NCI-H187 treated with DMSO at 0.1 percent for 48 hours (cell line): Measurements from ENCODE around the gene COL27A1.
"Not testable (repeated sequence)": the region's sequence is repeated elsewhere in the genome, so short reads cannot be mapped to it uniquely, and the experiment has no call there.

Experiments
- DNase-seq: peaks from one replicate; lab custom pipeline; 2025; lab: John Stamatoyannopoulos, UW

COL27A1 gene

DNA sequence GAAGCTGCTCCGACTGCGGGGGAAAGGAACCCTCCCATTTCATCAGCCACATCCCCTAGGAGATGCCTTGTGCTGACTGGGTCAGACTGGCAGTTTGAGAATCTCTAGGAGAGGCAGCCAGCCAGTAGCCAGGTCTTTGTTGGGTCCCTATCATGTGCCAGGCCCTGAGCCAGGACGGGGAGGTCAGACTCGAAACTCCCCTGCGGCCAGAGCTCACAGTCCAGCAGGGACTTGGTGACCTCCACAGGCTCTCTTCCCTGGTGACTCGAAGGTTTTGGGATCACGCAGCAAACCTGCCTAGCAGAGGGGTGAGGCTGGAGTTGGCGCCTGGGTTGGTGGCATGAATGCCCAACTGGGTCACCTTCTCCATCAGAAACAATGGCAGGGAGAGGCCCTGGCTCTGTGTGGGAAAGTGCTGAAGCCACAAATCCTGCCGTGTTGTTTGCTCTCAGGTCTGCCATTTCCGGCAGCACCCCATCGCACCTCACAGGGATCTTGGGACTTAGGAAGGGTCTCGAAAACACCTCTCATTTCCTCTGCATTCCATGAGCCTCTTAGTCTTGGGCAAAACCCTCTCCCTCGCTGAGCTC, 153.1 kb downstream of the COL27A1 start:
- no peak for DNase-seq

DNA sequence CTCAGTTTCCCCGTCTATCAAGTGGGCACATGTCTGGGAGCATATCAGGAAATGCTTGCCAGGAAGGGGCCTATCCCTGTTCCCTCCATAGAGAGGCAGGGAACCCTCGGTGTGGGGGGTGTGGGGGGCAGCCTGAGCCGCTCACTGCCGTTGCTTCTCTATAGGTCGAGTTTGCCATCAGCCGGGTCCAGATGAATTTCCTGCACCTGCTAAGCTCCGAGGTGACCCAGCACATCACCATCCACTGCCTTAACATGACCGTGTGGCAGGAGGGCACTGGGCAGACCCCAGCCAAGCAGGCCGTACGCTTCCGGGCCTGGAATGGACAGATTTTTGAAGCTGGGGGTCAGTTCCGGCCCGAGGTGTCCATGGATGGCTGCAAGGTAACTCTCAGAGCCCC, 153.8 kb downstream of the COL27A1 start:
- DNase-seq, result no peak

DNA sequence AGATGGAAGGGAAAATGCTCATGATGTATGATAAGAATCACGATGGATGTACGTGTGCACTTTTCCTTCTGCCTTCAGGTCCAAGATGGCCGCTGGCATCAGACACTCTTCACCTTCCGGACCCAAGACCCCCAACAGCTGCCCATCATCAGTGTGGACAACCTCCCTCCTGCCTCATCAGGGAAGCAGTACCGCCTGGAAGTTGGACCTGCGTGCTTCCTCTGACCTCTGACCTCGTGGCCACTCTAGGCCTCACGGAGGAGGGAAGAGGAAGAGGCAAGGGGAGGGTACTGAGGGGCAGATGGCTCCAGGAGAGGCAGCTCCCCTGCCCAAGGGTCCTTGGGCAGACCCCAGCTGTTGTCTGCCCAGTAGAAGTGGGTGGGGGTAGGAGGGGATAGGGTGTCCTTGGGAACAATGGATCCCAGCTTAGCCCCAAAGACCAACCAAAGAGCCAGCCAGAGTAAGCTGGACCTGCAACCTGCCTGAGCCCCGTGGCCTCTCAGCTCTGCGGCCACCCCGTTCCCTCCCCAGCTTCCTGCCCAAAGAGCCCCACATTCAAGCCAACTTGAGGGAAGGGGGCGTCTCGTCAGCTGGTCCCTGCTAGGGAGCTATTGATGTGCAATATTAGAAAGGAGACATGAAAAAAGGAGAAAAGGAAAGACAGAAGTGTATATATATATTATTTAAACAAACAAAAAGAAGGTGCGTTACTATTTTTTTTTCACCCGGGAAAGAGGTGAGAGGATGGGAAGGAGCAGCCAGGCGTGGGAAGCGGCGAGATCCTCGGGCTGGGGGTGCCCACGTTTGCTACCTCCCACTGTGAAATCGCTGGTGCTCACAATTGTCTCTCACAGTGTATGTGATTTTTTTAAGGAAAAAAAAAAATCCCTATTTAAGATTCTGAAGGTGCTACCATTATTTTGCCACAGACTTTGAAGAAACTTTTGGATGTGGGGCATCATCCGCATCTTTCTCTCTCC, 155.4 kb downstream of the COL27A1 start:
- DNase-seq, result no peak

DNA sequence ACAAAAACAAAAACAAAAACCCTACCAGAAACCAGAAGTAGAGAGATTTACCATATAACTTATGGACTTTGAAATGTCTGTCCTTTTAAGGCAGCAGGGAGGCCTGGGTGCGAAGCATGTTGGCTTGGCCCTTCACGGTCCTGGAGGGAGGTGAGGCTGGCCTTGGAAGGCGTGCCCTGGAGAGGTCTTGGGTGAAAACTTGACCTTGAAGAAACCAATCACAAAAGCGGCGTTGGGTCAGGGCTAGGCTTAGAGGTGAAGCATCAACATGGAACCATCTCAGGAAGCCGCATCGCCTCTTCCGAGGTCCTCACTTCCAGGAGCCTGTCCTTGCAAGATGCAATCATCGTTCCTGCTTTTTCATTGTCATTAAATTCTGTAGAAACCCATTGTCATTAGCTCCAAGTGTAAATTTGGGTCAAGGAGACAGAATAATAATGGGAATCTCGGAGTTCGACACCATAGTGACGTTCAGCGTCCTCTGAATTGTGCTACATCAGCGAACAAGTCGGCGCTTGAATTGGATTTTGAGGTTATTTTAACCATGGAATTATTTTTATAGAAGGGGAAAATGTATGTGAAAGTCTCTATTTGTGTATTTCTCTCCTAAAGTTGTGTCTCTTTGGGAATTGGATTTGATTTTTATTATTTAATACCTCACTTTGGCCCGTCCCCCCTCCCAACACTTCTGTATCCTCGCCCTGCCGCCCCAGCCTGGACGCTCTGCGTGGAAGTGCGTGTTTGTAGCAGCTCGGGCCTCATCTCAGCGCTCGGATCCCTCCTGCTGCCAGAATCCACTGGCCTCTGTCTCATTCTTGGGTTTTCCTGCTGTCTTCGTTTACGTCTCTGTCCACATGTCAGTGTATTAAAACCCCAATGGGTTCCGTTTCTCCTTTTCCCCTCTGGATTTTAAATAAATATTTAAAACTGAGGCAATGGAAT, 156.5 kb downstream of the COL27A1 start:
- DNase-seq, result no peak

DNA sequence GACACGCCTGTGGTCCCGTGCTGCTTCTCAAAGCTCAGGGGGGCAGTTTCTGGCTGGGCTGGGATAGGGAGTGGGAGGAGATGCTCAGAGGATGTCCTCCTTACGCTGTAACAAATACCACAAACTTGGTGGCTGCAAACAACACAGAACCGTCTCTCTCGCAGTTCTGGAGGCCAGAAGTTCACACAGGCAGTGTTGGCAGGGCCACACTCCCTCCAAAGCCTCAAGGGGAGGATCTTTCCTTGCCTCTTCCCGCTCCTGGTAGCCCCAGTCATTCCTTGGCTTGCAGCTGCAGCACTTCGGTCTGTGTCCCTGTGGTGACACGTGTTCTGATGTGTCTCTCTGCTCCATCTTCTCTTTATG, 157.2 kb downstream of the COL27A1 start:
- DNase-seq, result no peak

DNA sequence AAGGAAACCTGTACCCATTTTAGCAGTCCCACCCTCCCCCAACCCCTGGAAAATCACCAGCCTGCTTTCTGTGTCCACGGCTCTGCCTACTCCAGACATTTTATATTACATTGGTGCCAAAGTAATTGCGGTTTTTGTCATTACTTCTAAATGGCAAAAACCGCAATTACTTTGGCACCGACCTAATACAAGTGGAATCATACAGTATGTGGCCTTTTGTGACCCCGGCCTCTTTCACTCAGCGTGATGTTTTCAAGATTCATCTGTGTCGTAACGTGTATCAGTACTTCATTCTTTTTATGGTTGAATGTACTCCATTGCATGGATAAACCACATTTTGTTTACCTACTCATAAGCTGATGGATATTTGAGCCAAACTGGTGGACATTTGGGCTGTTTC, 157.8 kb downstream of the COL27A1 start:
- no peak for DNase-seq

DNA sequence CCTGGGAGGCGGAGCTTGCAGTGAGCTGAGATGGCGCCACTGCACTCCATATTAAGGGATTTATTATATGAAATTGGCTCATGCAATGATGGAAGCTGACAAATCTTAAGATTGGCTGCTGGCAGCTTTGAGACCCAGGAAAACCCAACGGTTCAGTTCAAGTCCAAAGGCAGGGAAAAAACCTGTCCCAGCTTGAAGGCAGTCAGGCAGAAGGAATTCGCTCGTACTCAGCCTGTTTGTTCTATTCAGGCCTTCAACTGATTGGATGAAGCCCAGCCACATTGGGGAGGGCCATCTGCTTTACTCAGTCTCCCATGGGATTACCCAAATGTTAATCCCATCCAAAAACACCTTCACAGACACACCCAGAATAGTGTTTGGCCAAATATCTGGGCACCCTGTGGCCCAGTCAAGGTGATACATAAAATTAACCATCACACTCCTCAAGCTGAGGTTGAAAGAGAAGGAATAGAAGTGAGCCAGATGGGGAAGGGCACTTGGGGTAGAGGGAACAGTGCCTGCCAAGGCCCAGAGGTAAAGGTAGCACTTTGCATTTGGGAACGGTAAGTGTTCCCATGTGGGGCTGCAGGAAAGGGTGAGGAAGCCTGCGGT, 159.0 kb downstream of the COL27A1 start:
- DNase-seq, result no peak

DNA sequence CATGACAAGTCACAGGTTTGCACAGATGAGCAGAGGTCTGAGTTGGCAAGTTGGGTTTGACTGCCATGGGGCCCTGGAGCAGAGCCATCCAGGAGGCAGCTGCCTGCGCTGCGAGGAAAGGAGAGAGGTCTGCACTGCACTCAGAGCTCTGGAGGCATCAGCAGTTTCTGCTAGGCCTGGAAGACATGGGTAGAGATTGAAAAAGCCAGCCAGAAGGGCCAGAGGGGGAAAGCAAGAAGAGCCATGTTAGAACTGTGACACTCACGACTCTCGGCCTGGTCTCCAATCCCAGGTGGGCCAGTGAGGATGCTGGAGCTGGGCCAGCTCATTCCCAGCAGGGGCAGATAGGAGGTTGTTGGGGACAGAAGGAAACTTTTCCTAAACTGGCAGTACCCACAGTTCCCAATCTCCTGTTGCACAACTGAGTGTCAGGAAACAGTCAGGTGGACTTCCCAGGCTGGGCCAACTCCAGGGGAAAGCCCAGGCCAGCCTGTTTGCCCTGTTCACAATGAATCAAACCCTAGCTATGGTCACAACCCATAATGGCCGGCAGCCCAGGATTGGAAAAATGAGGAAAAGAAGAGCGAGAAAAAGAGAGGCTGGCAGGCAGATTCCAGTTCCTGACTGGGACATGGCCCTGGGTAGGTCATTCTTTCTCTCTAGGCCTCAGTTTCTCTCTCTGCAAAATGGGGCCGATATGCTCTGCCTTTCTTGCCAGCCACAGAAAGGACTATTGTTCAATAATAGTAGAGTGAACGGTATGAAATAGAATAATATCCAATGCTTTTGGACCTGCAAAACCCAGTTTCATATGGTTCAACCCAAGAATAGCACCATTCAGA, 159.8 kb downstream of the COL27A1 start:
- DNase-seq, result no peak

DNA sequence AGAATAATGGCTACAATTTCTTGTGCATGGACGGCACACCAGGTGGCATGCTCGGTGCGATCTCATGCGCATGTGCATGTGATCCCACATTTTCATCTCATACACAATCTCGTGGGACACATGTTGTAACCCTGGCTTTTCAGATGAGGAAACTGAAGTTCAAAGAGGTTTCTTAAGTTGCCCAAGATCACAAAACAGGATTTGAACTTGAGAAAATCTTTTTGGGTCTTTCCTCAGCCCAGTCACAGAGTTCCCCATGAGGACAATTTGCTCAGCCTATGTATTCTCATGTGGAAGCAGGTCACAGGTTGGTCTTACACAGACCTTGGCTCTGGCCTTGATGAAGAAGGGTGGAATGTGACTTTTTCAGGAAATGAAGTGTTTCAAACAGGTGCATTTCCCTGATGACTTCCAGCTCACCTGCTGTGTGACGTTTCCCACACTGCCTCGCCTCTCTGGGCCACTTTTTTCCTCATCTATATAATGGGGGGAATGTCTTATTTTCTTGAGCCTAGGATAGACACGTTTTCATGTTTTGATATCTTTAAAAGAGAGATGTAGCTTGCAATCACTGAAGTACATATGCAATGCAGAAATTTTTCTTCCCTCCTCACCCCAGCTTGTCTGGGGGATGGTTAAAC, 160.5 kb downstream of the COL27A1 start:
- no peak for DNase-seq

DNA sequence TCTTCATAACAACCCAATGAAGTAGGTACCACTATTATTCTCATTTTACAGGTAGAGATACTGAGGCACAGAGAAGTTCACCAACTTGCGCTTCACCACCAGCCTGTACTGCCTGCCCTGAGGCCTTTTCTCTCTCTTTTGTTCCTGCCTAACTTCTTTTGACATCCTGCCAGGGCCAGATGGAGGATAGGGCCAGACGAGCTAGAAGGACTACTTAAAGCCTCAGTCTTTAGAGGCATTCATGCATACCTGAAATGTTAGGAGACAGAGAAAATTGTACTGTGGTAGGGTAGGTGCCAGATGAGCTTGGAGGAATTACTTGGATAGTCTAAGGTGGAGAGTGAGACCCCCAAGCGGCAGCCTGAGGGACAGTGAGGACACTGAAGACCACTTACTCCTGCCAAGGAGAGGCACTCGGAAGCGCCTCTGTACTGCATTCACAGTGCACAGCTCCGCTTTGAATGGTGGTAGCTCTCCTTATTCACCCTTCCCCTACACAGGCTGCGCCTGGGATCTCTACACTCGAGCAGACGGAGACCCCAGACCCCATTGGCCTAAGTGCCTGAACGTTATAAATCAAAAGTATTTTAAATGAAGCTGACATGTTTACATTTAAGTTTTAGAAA, 161.4 kb downstream of the COL27A1 start:
- DNase-seq, result no peak

DNA sequence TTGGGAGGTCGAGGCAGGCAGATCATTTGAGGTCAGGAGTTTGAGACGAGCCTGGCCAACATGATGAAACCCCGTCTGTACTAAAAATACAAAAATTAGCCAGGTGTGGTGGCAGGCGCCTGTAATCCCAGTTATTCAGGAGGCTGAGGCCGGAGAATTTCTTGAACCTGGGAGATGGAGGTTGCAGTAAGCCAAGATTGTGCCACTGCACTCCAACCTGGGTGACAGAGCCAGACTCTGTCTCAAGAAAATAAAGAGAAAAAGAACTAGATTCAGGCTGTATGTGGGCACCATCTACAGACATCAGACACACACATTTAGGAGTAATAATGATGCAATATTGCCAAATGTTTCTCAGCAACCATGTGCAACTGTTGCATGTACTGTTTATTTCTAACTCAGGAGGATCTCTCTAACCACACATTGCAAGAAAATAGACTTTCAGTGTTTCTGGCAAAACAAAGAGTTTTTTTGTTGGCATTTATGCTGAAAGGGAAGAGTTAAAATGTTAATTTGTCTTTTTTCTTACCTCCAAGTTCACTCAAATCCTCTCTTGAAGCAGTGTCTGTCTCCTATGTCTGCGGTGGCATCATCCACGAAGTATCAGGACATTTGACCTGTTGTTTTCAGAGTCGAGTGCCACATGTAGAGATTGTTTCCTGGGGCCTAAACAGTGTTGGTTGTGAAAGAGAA, 162.5 kb downstream of the COL27A1 start:
- DNase-seq, result no peak

DNA sequence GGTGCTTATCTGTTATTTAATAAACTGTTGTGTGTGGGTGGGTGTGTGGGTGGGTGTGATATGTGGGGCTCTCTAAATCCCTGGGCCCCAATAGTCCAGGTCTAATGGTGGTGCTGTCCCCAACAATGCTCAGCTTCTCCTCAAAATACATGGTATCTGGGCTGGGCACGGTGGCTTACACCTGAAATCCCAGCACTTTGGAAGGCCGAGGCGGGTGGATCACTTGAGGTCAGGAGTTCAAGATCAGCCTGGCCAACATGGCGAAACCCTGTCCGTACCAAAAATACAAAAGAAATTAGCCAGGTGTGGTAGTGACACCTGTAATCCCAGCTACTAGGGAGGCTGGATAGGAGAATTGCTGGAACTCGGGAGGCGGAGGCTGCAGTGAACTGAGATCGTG, 163.1 kb downstream of the COL27A1 start:
- no peak for DNase-seq

DNA sequence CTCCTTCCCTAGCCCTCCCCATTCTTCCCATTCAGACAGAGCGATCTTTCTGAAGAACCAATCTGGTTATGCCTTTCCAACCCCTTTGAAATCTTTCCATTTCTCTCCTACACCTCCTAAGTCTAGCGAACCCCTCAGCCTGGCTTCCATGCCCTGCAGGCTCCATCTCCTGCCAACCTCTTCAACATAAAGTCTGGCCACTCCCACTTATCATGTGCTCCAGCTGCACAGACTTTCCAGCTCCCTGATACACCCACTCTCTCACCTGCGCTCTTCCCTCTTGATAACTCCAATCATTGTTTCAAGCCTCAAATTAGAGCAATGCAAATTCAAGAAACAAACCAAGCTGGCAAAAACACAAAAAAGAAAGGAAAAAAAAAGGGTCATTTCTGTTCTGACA, 163.8 kb downstream of the COL27A1 start:
- DNase-seq, result no peak

DNA sequence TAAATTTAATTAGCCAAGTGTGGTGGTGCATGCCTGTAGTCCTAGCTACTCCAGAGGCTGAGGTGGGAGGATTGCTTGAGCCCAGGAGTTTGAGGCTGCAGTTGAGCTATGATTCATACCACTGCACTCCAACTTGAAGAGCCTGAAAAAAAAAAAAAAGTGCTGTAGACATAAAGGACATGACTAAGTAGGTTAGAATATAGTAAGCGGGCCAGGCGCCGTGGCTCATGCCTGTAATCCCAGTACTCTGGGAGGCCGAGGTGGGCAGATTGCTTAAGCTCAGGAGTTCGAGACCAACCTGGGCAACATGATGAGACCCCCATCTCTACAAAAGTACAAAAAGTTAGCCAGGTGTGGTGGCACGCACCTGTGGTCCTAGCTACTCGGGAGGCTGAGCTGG, 165.4 kb downstream of the COL27A1 start:
- not testable (repeated sequence) for DNase-seq

DNA sequence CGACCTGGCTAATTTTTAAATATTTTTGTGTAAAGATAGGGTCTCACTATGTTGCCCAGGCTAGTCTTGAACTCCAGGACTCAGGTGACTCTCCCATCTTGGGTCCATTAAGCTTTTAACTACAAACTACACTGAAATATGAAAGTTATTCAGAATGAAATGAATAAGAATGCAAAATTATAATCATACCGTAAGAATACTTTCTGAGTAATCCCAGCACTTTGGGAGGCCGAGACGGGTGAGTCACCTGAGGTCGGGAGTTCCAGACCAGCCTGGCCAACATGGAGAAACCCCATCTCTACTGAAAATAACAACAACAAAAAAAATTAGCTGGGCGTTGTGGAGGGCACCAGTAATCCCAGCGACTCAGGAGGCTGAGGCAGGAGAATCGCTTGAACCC, 166.4 kb downstream of the COL27A1 start:
- no peak for DNase-seq

DNA sequence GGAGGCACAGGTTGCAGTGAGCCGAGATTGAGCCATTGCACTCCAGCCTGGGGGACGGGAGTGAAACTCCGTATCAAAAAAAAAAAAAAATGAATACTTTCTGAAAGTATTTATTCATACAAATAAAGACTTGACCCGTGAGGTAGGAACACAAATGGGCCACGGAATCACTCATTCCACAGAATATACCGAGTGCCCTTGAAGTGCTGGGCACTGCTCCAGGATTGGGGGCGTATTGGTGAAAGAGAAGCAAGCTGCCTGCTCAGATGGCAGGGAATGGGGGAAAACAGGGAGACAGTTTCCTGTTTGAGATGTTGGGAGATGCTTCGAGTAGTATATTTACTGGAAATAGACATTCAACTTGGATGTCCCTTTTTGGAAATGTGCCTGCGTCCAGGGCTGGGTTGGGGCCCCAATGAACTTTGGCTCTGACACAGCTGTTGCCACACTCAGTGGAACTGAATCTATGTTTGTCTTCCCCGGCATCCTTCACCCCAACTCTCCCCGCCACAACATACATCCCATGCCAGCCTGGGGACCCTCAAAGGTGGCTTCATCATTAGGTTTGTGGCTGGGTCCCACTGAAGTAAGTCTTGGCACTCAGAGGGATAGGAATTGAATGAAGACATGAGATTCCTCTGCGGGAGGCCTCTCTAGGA, 167.0 kb downstream of the COL27A1 start:
- not testable (repeated sequence) for DNase-seq

DNA sequence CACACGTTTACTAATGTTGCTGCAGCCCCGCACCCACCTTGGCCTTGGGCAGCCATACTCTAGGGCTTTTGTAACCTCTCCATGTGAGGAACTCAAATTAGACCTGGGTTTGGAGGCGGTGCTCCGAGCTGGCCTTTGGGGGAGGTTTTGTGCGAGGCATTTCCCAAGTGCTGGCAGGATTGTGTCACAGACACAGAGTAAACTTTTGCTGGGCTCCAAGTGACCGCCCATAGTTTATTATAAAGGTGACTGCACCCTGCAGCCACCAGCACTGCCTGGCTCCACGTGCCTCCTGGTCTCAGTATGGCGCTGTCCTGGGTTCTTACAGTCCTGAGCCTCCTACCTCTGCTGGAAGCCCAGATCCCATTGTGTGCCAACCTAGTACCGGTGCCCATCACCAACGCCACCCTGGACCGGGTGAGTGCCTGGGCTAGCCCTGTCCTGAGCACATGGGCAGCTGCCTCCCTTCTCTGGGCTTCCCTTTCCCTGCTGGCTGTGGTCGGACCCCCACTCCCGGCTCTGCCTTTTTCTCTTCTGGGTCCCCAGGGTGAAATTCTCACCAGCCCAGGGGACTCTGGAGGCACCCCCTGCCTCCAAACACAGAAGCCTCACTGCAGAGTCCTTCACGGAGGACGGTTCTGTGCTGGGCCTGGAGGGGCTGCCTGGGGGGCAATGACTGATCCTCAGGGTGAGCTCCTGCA, 167.6 kb downstream of the COL27A1 start, which contains the start of gene ORM1:
TSS of gene ORM1 (plus strand) at position 268 of the 701 bp plus-strand sequence. CDS start at position 304, 36 bp downstream.
- not testable (repeated sequence) for DNase-seq

DNA sequence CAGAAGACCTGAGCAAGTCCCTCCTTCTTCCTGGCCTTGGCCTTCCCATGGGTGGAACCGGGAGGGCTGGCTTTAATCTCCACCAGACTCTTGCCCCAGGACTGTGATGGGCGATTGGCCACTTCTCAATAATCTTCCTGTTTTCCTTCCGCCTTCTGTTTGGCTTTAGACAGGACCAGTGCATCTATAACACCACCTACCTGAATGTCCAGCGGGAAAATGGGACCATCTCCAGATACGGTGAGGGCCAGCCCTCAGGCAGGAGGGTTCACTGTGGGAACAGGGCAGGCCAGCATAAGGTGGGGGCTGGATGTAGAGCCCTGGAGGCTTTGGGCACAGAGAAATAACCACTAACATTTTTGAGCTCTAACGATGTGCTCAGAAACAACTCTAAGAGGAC, 168.5 kb downstream of the COL27A1 start:
- DNase-seq, result not testable (repeated sequence)
